Lower lobe of right lung (tissue), 2 donors: Measurements from ENCODE around the gene PIGX. TPM values are rescaled to one million over a fixed set of nuclear protein-coding genes. Genes with fewer than 3 reads are reported as not detected.

Experiments used
- ATAC-seq, 2 donors: fragments of 200-7000 bp; cut with Tn5 transposase; one replicate each; pipeline ENCODE4 v1.9.1; 2020 to 2022; ENCODE audit warnings: mild to moderate bottlenecking in 2 of 2, moderate library complexity in 2 of 2
- DNase-seq: peaks from one replicate; pipeline ENCODE4 v3.0.0-alpha.2; 2020
- H3K27ac ChIP-seq: fragments of 200-600 bp; one replicate; pipeline ENCODE4 v1.8.0; 2022
- H3K27me3 ChIP-seq: fragments of 200-600 bp; one replicate; pipeline ENCODE4 v1.8.0; 2022; ENCODE audit warnings: low read depth
- H3K36me3 ChIP-seq: fragments of 200-600 bp; one replicate; pipeline ENCODE4 v1.8.0; 2022; ENCODE audit warnings: mild to moderate bottlenecking
- H3K4me1 ChIP-seq: fragments of 200-600 bp; one replicate; pipeline ENCODE4 v1.8.0; 2022
- H3K4me3 ChIP-seq: fragments of 200-600 bp; one replicate; pipeline ENCODE4 v1.8.0; 2022; ENCODE audit warnings: mild to moderate bottlenecking
- H3K9me3 ChIP-seq: fragments of 200-600 bp; one replicate; pipeline ENCODE4 v1.8.0; 2022
- intact Hi-C: fragments of 100-400 bp; cut with DNase I; formaldehyde crosslinking; loops from one replicate; pipeline ENCODE4 v1.11.0; 2022
- long read RNA-seq: library from polyadenylated mRNA; unstranded; transcript quantifications from one replicate; pipeline ENCODE4 v2.0.0, GENCODE V29; 2021
- total RNA-seq: library from RNA; stranded (reverse); fragmentation: NEBNext Ultra II Directional; extraction: Animal tissue kit (Norgen Biotek cat#: 25700); gene quantifications from one replicate; pipeline ENCODE4 v1.2.1, GENCODE V29; 2021
- TF ChIP-seq, protein P1 (sequence below): fragments of 200-600 bp; IDR thresholded peaks from one replicate; pipeline ENCODE4 v1.8.0; 2022; ENCODE audit warnings: antibody characterized with exemption, mild to moderate bottlenecking
- donor health status: DM: no; HTN: yes; CAD: no; lungs with severe emphysema.

The PIGX gene
- total RNA-seq: 14.1 TPM
- long read RNA-seq, transcript PIGX-202 (6 exons, 3,057 nt): major isoform, 29 of 59 reads
- long read RNA-seq, partial matches to known transcripts: 0 of 59 reads
- long read RNA-seq, other reads (novel, unspliced or antisense): 26 of 59 reads

- Histone ChIP-seq H3K27ac (peak within 1 kb of the TSS; percentile 91), H3K4me1 (peaks cover 14% of the 10 kb centered on the region), H3K9me3 (no peaks in the 10 kb centered on the region), H3K4me3 (peak within 1 kb of the TSS; percentile 83), H3K36me3 (no peaks in the 10 kb centered on the region), H3K27me3 (no peaks in the 10 kb centered on the region)
- TF ChIP-seq, protein P1, sequence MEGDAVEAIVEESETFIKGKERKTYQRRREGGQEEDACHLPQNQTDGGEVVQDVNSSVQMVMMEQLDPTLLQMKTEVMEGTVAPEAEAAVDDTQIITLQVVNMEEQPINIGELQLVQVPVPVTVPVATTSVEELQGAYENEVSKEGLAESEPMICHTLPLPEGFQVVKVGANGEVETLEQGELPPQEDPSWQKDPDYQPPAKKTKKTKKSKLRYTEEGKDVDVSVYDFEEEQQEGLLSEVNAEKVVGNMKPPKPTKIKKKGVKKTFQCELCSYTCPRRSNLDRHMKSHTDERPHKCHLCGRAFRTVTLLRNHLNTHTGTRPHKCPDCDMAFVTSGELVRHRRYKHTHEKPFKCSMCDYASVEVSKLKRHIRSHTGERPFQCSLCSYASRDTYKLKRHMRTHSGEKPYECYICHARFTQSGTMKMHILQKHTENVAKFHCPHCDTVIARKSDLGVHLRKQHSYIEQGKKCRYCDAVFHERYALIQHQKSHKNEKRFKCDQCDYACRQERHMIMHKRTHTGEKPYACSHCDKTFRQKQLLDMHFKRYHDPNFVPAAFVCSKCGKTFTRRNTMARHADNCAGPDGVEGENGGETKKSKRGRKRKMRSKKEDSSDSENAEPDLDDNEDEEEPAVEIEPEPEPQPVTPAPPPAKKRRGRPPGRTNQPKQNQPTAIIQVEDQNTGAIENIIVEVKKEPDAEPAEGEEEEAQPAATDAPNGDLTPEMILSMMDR: peak; percentile 8
- ATAC-seq: peak; percentile 98 to 99
- DNase-seq: peak; percentile 89
- intact Hi-C loops: no loop called here
Observed at GRCh38 chr3:196711838-196712513, at the start of gene PIGX, which contains the start of gene CEP19. PIGX (plus strand) TSS chr3:196712377. CEP19 (minus strand) TSS chr3:196712250; CDS start chr3:196708657, 3,593 bp downstream.

DNA sequence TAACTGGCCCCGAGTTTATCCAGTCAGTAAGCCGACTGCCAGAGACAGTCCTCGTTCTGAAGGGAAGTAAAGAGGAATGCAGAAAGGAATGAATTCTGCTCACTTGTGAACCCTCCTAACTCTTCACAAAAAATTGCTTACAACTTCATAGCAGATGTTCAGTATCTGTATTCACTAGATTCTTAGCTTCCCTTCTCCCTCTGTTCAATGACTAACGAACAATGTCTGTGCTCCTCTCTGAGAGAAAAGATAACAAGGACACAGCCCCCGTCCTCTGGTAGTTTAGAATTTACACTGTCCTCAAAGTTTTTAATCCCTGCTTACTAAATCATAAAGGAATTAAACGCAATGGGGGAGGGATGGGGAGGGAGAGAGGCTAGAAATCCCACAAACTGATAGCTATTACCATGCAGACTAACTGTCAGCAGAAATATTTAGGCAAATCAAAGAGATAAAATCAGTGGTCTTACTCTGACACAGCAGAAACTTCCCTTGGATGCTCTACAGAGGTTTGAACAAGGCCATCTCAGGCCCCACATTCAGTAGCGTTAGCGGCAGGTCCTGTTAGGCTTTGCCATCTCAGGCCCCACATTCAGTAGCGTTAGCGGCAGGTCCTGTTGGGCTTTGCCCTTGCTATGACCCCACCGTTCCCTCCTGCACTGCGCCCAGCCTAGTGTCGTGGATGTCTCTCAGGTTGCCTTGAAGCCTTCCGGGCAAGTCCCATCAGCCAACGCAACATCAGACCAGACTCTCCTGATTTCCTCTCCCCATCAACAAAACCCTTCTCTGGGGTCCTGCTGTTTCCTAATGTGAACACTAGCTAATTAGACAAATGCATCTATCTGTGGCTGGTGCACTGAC is 49.2 kb upstream of the PIGX start:
- Histone ChIP-seq H3K27me3 (no peaks in the 10 kb centered on the region), H3K4me3 (no peak overlapping the region), H3K27ac (no peak overlapping the region), H3K36me3 (peaks cover 38% of the 10 kb centered on the region), H3K9me3 (no peaks in the 10 kb centered on the region), H3K4me1 (no peaks in the 10 kb centered on the region)
- TF ChIP-seq, protein P1: no peak
- intact Hi-C loops: no loop called here
- no peak for ATAC-seq
- DNase-seq: no peak

DNA sequence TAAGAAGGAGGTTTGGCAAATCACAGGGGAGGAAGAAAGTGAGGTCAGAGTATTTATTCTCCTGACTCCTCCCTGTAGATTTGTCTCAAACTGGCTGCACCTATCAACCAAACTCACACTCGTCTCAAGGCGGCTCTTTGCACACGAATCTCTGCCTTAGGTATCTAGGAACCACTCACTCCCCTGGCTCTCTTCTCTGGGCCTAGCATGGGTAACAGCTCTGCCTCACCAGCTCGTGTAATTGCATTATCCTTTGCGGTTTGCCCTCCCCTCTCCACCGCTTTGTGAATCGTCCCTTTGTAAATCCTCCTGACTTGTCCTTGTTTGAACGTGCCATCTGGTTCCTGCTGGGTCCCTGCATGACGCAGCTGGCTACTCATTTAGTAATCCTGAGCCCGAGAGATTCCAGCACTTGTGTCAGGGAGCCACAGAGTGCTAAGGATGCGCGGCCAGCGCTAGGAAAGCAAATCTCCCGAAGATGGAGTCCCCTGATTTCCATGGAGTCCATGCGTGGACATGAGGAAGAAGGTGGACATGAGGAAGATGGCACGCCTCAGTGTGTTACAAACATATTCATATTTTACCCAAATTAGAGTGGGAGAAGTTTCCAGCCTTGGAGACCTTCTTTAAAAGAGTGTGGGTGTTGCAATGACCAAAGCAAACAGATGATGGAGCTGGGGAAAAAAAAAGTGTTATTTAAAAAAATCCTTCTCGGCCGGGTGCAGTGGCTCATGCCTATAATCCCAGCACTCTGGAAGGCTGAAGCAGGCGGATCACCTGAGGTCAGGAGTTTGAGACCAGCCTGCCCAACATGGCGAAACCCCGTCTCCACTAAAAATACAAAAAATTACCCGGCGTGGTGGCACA is 45.9 kb upstream of the PIGX start:
- DNase-seq (no peak), ATAC-seq (no peak)
- peaks cover 17% of the 10 kb centered on the region for H3K4me1 ChIP-seq
- no peak overlapping the region for H3K27ac ChIP-seq
- no peak overlapping the region for H3K4me3 ChIP-seq
- TF ChIP-seq, protein P1: no peak
- peaks cover 12% of the 10 kb centered on the region for H3K36me3 ChIP-seq
- no peaks in the 10 kb centered on the region for H3K9me3 ChIP-seq
- intact Hi-C loops: no loop called here
- H3K27me3 ChIP-seq: no peaks in the 10 kb centered on the region

- Histone ChIP-seq H3K9me3 (no peaks in the 10 kb centered on the region), H3K4me1 (peaks cover 17% of the 10 kb centered on the region)
- intact Hi-C loops: no loop called here
Observed at GRCh38 chr3:196667056-196667825, 44.9 kb upstream of the PIGX start.

More at GRCh38 chr3:196667056-196667825, 44.9 kb upstream of the PIGX start:
- DNase-seq (no peak), ATAC-seq (no peak)
- Histone ChIP-seq H3K36me3 (peaks cover 2% of the 10 kb centered on the region), H3K4me3 (no peak overlapping the region), H3K27me3 (no peaks in the 10 kb centered on the region), H3K27ac (no peak overlapping the region)
- TF ChIP-seq, protein P1: no peak
